ENCODE data around the gene AFF1. TPM values are rescaled to one million over a fixed set of nuclear protein-coding genes. Genes with fewer than 3 reads are reported as not detected.
"Not testable (repeated sequence)": the region's sequence is repeated elsewhere in the genome, so short reads cannot be mapped to it uniquely, and the experiment has no call there.

Gene AFF1
- total and polyA plus RNA-seq, 2 of the 4 experiments (the other 2 are of a cell fraction): 7.0 to 9.6 TPM

DNA sequence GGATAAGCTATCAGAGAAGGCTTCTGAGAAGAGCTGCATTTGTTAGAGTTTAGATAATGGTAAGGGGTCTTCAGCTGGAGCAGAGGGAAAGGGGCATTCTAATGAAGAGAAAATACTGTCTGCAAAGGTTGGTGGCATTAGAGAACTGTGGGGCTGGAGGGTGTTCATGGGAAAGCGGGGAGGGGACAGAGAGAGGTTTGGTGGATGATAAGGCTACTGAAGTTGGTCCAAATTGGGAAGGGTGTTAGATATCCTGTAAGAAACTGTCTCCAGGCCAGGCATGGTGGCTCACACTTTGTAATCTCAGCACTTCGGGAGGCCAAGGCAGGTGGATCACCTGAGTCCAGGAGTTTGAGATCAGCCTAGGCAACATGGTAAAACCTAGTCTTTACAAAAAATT lies 59.9 kb downstream of the AFF1 start:
- H4K91ac ChIP-seq (ENCODE audit: insufficient read depth, low read depth, low read length): no peak overlapping the region
- no peak overlapping the region for H3K18ac ChIP-seq (ENCODE audit: low read depth, low read length)
- H2AFZ ChIP-seq (replicated peaks; ENCODE audit: low read length, poor library complexity): no peak overlapping the region
- no peak overlapping the region for H2BK5ac ChIP-seq (ENCODE audit: low read depth, low read length, poor library complexity, severe bottlenecking)
- H3K14ac ChIP-seq (replicated peaks; ENCODE audit: low read depth, low read length): no peak overlapping the region
- H2BK15ac ChIP-seq (ENCODE audit: low read depth, low read length): no peak overlapping the region
- H4K5ac ChIP-seq (ENCODE audit: low read depth, low read length): no peak overlapping the region
- no peak overlapping the region for H3K4me3 ChIP-seq (ENCODE audit: insufficient read depth, low read depth, low read length)
- dilution Hi-C loops (cut with HindIII; ENCODE audit: low sequenced_read_pairs, unreplicated experiment): no loop called here
- POLR2A ChIA-PET (ENCODE audit: unreplicated experiment): no interaction called here
- H3K4ac ChIP-seq (ENCODE audit: low read depth, low read length): no peak overlapping the region
- no peak overlapping the region for H2AK5ac ChIP-seq (ENCODE audit: low read depth, low read length)
- no peak for DNase-seq
- 0 out of 2 replicates have a peak, but pooled peaks cover 2% of the 10 kb centered on the region for H4K20me1 ChIP-seq (ENCODE audit: insufficient read depth, low read length)
- H3K9me1 ChIP-seq (ENCODE audit: insufficient read depth, low read length): peaks cover 2% of the 10 kb centered on the region
- H3K9me3 ChIP-seq (ENCODE audit: control insufficient read depth, insufficient read depth, low read length): no peaks in the 10 kb centered on the region
- 100% methylated on average over 1 of the region's 2 CpGs; no CpG with 5 or more reads in 1 of the 2 experiments for WGBS, 2 experiments (ENCODE audit: extremely low coverage in 2 of 2, insufficient read length in 1 of 2)
- intact Hi-C loops (cut with micrococcal nuclease): no loop called here
- no peak overlapping the region for H2BK120ac ChIP-seq (ENCODE audit: low read depth, low read length)
- no TSS peak for BruUV-seq (replicated peaks)
- in situ Hi-C loops (cut with MboI; ENCODE audit: low sequenced_read_pairs): loop anchor here (5.0 kb wide), 1 partner anchor 32 kb away; no protein-coding TSS in a partner anchor
- H2AK9ac ChIP-seq (replicated peaks; ENCODE audit: low read depth, low read length, poor library complexity): no peak overlapping the region
- TF ChIP-seq, protein P1, sequence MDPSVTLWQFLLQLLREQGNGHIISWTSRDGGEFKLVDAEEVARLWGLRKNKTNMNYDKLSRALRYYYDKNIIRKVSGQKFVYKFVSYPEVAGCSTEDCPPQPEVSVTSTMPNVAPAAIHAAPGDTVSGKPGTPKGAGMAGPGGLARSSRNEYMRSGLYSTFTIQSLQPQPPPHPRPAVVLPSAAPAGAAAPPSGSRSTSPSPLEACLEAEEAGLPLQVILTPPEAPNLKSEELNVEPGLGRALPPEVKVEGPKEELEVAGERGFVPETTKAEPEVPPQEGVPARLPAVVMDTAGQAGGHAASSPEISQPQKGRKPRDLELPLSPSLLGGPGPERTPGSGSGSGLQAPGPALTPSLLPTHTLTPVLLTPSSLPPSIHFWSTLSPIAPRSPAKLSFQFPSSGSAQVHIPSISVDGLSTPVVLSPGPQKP (IDR thresholded peaks at IDR 0.05; ENCODE audit: borderline replicate concordance, low read depth, low read length): no peak
- H3K23ac ChIP-seq (ENCODE audit: low read depth, low read length): no peak overlapping the region
- H3K4me2 ChIP-seq (ENCODE audit: low read depth, low read length): no peak overlapping the region
- no peaks in the 10 kb centered on the region for H3K36me3 ChIP-seq (ENCODE audit: control insufficient read depth, insufficient read depth, low read length)
- peaks cover 4% of the 10 kb centered on the region for H3K4me1 ChIP-seq (ENCODE audit: control insufficient read depth, insufficient read depth, low read length)
- no peak overlapping the region for H3K56ac ChIP-seq (ENCODE audit: extremely low read depth, insufficient read depth, low read length)
- CTCF ChIA-PET: no interaction called here
- no peak for ATAC-seq (ENCODE audit: low read depth)
- H3K9ac ChIP-seq (ENCODE audit: low read depth, low read length): no peak overlapping the region
- peaks cover 19 to 23% of the 10 kb centered on the region in 2 experiments; a peak in 3 of 4 replicates for H3K79me1 ChIP-seq (ENCODE audit: low read depth in 1 of 2, low read length in 2 of 2)
- no peak overlapping the region for H4K8ac ChIP-seq (ENCODE audit: low read depth in 2 of 2, low read length in 2 of 2)
- no peaks in the 10 kb centered on the region for H3K27me3 ChIP-seq (ENCODE audit: control insufficient read depth, insufficient read depth, low read length)
- H3K27ac ChIP-seq (ENCODE audit: insufficient read depth, low read length): no peak overlapping the region
- no peak overlapping the region for H2BK20ac ChIP-seq (ENCODE audit: low read depth, low read length)

DNA sequence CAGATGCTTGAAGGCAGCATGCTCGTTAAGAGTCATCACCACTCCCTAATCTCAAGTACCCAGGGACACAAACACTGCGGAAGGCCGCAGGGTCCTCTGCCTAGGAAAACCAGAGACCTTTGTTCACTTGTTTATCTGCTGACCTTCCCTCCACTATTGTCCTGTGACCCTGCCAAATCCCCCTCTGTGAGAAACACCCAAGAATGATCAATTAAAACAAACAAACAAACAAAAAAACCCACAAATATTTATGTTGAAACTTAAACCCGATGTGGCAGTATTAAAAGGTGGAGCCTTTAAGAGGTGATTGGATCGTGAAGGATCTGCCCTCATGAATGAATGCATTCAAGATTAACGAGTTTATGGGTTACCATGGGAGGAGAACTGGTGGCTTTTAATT lies 61.7 kb downstream of the AFF1 start:
- BruUV-seq (replicated peaks); H4K5ac ChIP-seq (ENCODE audit: low read depth, low read length); H3K4me2 ChIP-seq (ENCODE audit: low read depth, low read length); H3K56ac ChIP-seq (ENCODE audit: extremely low read depth, insufficient read depth, low read length); H3K9me3 ChIP-seq (ENCODE audit: control insufficient read depth, insufficient read depth, low read length); H3K4me3 ChIP-seq (ENCODE audit: insufficient read depth, low read depth, low read length); H3K4ac ChIP-seq (ENCODE audit: low read depth, low read length); H2AFZ ChIP-seq (replicated peaks; ENCODE audit: low read length, poor library complexity); H2BK15ac ChIP-seq (ENCODE audit: low read depth, low read length); H3K9me1 ChIP-seq (ENCODE audit: insufficient read depth, low read length); H2BK20ac ChIP-seq (ENCODE audit: low read depth, low read length); H2AK9ac ChIP-seq (replicated peaks; ENCODE audit: low read depth, low read length, poor library complexity); dilution Hi-C loops (cut with HindIII; ENCODE audit: low sequenced_read_pairs, unreplicated experiment); DNase-seq; H3K18ac ChIP-seq (ENCODE audit: low read depth, low read length); intact Hi-C loops (cut with micrococcal nuclease); H4K8ac ChIP-seq (ENCODE audit: low read depth in 2 of 2, low read length in 2 of 2); ATAC-seq (ENCODE audit: low read depth); H2AK5ac ChIP-seq (ENCODE audit: low read depth, low read length); H3K27me3 ChIP-seq (ENCODE audit: control insufficient read depth, insufficient read depth, low read length); H4K91ac ChIP-seq (ENCODE audit: insufficient read depth, low read depth, low read length); H3K4me1 ChIP-seq (ENCODE audit: control insufficient read depth, insufficient read depth, low read length); POLR2A ChIA-PET (ENCODE audit: unreplicated experiment); H2BK5ac ChIP-seq (ENCODE audit: low read depth, low read length, poor library complexity, severe bottlenecking); H3K9ac ChIP-seq (ENCODE audit: low read depth, low read length); H3K36me3 ChIP-seq (ENCODE audit: control insufficient read depth, insufficient read depth, low read length); H3K27ac ChIP-seq (ENCODE audit: insufficient read depth, low read length); CTCF ChIA-PET; H3K23ac ChIP-seq (ENCODE audit: low read depth, low read length); H2BK120ac ChIP-seq (ENCODE audit: low read depth, low read length); H4K20me1 ChIP-seq (ENCODE audit: insufficient read depth, low read length); H3K14ac ChIP-seq (replicated peaks; ENCODE audit: low read depth, low read length): not testable (repeated sequence)
- WGBS, 2 experiments (ENCODE audit: extremely low coverage in 2 of 2, insufficient read length in 1 of 2): no CpG with 5 or more reads among the region's 6 CpGs
- H3K79me1 ChIP-seq (ENCODE audit: low read depth in 1 of 2, low read length in 2 of 2): peaks cover 20 to 29% of the 10 kb centered on the region in 2 experiments
- in situ Hi-C loops (cut with MboI; ENCODE audit: low sequenced_read_pairs): loop anchor here (5.0 kb wide), 1 partner anchor 34 kb away; no protein-coding TSS in a partner anchor

All from IMR-90 (cell line).